ENCODE results near the gene SHISA3. TPM values are rescaled to one million over a fixed set of nuclear protein-coding genes. Genes with fewer than 3 reads are reported as not detected.

SHISA3 gene
- total RNA-seq, 1 experiment from 2014 or later: 29.5 TPM

DNA sequence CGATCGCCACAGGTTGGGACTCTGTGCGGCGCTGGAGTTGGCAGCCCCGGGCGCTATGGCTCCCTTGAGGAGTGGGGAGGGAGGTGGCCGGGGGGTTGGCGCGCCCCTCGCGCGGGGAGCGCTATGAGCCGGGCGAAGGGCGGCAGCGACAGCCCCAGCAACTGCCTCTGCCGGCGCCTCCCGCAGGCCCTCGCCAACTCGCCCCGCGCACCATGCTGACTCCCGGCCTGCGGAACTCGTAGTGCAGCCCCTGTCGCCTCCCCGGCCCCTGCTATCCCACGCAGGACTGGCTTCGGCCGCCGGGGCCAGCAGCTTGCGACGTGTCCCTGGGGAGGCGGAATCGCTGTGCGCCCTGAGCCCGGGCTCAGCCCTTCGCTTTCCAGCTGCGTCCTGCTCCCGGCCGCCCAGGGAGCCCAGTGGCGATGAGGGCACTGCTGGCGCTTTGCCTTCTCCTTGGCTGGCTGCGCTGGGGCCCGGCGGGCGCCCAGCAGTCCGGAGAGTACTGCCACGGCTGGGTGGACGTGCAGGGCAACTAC, 415 bp downstream of the SHISA3 start:
- H3K27ac ChIP-seq (ENCODE audit: low read length): no peak overlapping the region
- no peaks in the 10 kb centered on the region for H3K9me2 ChIP-seq (replicated peaks; ENCODE audit: low read length)
- H3K27me3 ChIP-seq (ENCODE audit: low read length): no peaks in the 10 kb centered on the region
- no peaks in the 10 kb centered on the region for H3K9me3 ChIP-seq (ENCODE audit: low read length)
- ATAC-seq: peak; percentile 34
- H2AFZ ChIP-seq (ENCODE audit: low read length): peak overlapping the region; percentile 97
- peak overlapping the region; percentile 69 for H3K9ac ChIP-seq (ENCODE audit: low read length)
- no peak for DNase-seq
- peak overlapping the region; percentile 91 for H3K4me2 ChIP-seq (ENCODE audit: low read length)
- BruUV-seq (replicated peaks): no TSS peak
- CTCF ChIA-PET: no interaction called here
- no peaks in the 10 kb centered on the region for H4K20me1 ChIP-seq (ENCODE audit: low read length)
- peaks cover 11% of the 10 kb centered on the region; the same call in 1 of the 2 replicates for H3K4me1 ChIP-seq (ENCODE audit: insufficient read depth, low read length)
- peaks cover 45% of the 10 kb centered on the region for H3K79me2 ChIP-seq (ENCODE audit: low read length)
- no peaks in the 10 kb centered on the region for H3K36me3 ChIP-seq (ENCODE audit: low read depth, low read length)
- intact Hi-C loops (cut with micrococcal nuclease): loop anchor here (2.0 kb wide), 2 partner anchors 15 to 27 kb away; no protein-coding TSS in a partner anchor
- H3K4me3 ChIP-seq (ENCODE audit: low read length): peak overlapping the region; percentile 90
- POLR2A ChIA-PET (ENCODE audit: unreplicated experiment): no interaction called here
- no peak for TF ChIP-seq EZH2 (IDR thresholded peaks at IDR 0.05; ENCODE audit: low read length, unreplicated experiment)
- H3F3A ChIP-seq (ENCODE audit: low read length, unreplicated experiment): no peaks in the 10 kb centered on the region

DNA sequence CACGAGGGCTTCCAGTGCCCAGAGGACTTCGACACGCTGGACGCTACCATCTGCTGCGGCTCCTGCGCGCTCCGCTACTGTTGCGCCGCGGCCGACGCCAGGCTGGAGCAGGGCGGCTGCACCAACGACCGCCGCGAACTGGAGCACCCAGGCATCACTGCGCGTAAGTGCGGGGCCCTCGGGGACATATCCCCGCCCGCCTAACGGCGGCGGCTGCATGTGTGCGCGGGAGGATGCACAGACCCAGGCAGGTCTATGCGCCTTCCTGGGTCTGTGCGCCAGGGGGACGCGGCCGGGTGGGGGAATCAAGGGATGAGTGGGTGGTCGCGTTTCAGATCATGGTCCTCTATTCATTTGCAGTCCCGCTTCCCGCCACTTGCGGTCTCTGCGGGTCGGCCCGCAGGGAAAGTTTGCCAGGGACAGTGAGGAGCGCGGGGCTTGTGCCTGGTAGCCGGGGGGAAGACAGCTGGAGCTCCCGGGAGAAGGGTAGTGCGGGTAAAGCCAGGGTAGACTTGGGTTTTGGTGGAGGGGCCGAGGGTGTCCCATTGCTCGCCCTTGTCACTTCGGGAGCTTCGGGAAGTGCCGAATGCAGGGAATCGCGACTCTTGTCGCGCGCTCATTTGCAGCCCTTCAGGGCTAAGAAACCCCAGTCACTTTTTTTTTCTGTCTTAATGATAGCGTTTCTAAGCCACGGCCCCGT, 1.0 kb downstream of the SHISA3 start:
- TF ChIP-seq EZH2phosphoT487 (IDR thresholded peaks at IDR 0.05; ENCODE audit: borderline replicate concordance, low read length) (no peak), EZH2 (IDR thresholded peaks at IDR 0.05; ENCODE audit: low read length, unreplicated experiment) (no peak)
- TF ChIP-seq, protein P1, sequence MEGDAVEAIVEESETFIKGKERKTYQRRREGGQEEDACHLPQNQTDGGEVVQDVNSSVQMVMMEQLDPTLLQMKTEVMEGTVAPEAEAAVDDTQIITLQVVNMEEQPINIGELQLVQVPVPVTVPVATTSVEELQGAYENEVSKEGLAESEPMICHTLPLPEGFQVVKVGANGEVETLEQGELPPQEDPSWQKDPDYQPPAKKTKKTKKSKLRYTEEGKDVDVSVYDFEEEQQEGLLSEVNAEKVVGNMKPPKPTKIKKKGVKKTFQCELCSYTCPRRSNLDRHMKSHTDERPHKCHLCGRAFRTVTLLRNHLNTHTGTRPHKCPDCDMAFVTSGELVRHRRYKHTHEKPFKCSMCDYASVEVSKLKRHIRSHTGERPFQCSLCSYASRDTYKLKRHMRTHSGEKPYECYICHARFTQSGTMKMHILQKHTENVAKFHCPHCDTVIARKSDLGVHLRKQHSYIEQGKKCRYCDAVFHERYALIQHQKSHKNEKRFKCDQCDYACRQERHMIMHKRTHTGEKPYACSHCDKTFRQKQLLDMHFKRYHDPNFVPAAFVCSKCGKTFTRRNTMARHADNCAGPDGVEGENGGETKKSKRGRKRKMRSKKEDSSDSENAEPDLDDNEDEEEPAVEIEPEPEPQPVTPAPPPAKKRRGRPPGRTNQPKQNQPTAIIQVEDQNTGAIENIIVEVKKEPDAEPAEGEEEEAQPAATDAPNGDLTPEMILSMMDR (conservative IDR thresholded peaks at IDR 0.05; ENCODE audit: low read depth, low read length): no peak; the same call in 1 of the 2 replicates
- H3K27me3 ChIP-seq (ENCODE audit: low read length): no peaks in the 10 kb centered on the region
- TSS peak; percentile 75 for BruUV-seq (replicated peaks)
- H3K9ac ChIP-seq (ENCODE audit: low read length): peak overlapping the region; percentile 69
- ATAC-seq (peak; percentile 21), DNase-seq (peak; percentile 21)
- intact Hi-C loops (cut with micrococcal nuclease): no loop called here
- H3K27ac ChIP-seq (ENCODE audit: low read length): no peak overlapping the region
- no peaks in the 10 kb centered on the region for H3K9me2 ChIP-seq (replicated peaks; ENCODE audit: low read length)
- ChIA-PET CTCF (no interaction called here), POLR2A (ENCODE audit: unreplicated experiment) (no interaction called here)
- peak overlapping the region; percentile 91 for H3K4me2 ChIP-seq (ENCODE audit: low read length)
- peaks cover 45% of the 10 kb centered on the region for H3K79me2 ChIP-seq (ENCODE audit: low read length)
- no peaks in the 10 kb centered on the region for H4K20me1 ChIP-seq (ENCODE audit: low read length)
- H3K4me1 ChIP-seq (ENCODE audit: insufficient read depth, low read length): peaks cover 11% of the 10 kb centered on the region; the same call in 1 of the 2 replicates
- peak overlapping the region; percentile 97 for H2AFZ ChIP-seq (ENCODE audit: low read length)
- H3F3A ChIP-seq (ENCODE audit: low read length, unreplicated experiment): no peaks in the 10 kb centered on the region
- H3K4me3 ChIP-seq (ENCODE audit: low read length): peak overlapping the region; percentile 90
- H3K9me3 ChIP-seq (ENCODE audit: low read length): no peaks in the 10 kb centered on the region
- H3K36me3 ChIP-seq (ENCODE audit: low read depth, low read length): no peaks in the 10 kb centered on the region

DNA sequence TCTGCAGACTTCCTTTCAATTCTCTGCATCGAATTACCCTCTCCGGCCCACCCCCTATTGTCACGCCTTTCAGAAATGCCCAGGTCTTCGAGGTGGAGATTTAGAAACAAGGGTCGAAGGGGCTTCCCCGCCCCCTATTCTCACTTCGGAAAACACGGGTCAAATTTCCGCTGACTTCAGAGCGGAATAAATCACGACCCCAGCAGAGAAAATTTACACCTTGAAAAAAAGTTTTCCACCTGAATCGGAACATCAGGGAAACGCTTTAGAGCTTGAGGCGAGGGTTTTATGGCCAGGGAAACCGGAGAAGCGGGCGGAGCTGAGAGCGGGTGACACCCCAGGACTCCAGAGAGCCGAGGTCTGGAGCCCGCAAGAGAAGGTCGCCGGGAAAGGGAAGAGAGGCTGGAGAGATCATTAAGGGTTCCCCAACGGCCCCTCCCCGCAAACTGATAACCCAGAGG, 1.6 kb downstream of the SHISA3 start:
- intact Hi-C loops (cut with micrococcal nuclease): no loop called here
- H3K4me3 ChIP-seq (ENCODE audit: low read length): peak overlapping the region; percentile 90
- H3K36me3 ChIP-seq (ENCODE audit: low read depth, low read length): no peaks in the 10 kb centered on the region
- TF ChIP-seq, protein P1 (conservative IDR thresholded peaks at IDR 0.05; ENCODE audit: low read depth, low read length): no peak
- TF ChIP-seq EZH2phosphoT487 (IDR thresholded peaks at IDR 0.05; ENCODE audit: borderline replicate concordance, low read length): no peak
- no peak for TF ChIP-seq EZH2 (IDR thresholded peaks at IDR 0.05; ENCODE audit: low read length, unreplicated experiment)
- no peak for ATAC-seq
- no peaks in the 10 kb centered on the region for H4K20me1 ChIP-seq (ENCODE audit: low read length)
- H3F3A ChIP-seq (ENCODE audit: low read length, unreplicated experiment): no peaks in the 10 kb centered on the region
- peak overlapping the region; percentile 91 for H3K4me2 ChIP-seq (ENCODE audit: low read length)
- H3K4me1 ChIP-seq (ENCODE audit: insufficient read depth, low read length): peaks cover 11% of the 10 kb centered on the region; the same call in 1 of the 2 replicates
- peak overlapping the region; percentile 97 for H2AFZ ChIP-seq (ENCODE audit: low read length)
- BruUV-seq (replicated peaks): no TSS peak
- H3K27ac ChIP-seq (ENCODE audit: low read length): no peak overlapping the region
- peaks cover 45% of the 10 kb centered on the region for H3K79me2 ChIP-seq (ENCODE audit: low read length)
- ChIA-PET CTCF (no interaction called here), POLR2A (ENCODE audit: unreplicated experiment) (no interaction called here)
- H3K27me3 ChIP-seq (ENCODE audit: low read length): no peaks in the 10 kb centered on the region
- DNase-seq: peak; percentile 9
- H3K9ac ChIP-seq (ENCODE audit: low read length): peak overlapping the region; percentile 69
- H3K9me2 ChIP-seq (replicated peaks; ENCODE audit: low read length): no peaks in the 10 kb centered on the region
- no peaks in the 10 kb centered on the region for H3K9me3 ChIP-seq (ENCODE audit: low read length)
